MM.1S (cell line): ENCODE data around the gene SANBR.

ENCODE experiments used
- DNase-seq: peaks from one replicate; pipeline ENCODE4 v3.0.0-alpha.2; 2015
- H2AFZ ChIP-seq: fragments of 300-600 bp; sonication (generic); 2 replicates; pipeline ENCODE4 v1.6.0; 2016; ENCODE audit warnings: antibody characterized with exemption, low read length
- H3F3A ChIP-seq: fragments of 300-600 bp; sonication (generic); 2 replicates; pipeline ENCODE4 v1.6.1; 2016; ENCODE audit warnings: mild to moderate bottlenecking, antibody characterized with exemption, low read length, moderate library complexity, mixed read lengths; ENCODE audit not compliant: insufficient read depth
- H3K27ac ChIP-seq: fragments of 300-600 bp; sonication (generic); 2 replicates; pipeline ENCODE4 v1.5.1; 2016; ENCODE audit warnings: mild to moderate bottlenecking, low read length
- H3K27me3 ChIP-seq: fragments of 300-600 bp; sonication (generic); replicated peaks from 2 replicates; pipeline ENCODE4 v1.6.0; 2016; ENCODE audit warnings: low read length; ENCODE audit not compliant: insufficient read depth
- H3K36me3 ChIP-seq: fragments of 300-600 bp; sonication (generic); replicated peaks from 2 replicates; pipeline ENCODE4 v1.6.1; 2016; ENCODE audit warnings: mild to moderate bottlenecking, low read length, mixed read lengths; ENCODE audit not compliant: insufficient read depth
- H3K4me1 ChIP-seq: fragments of 300-600 bp; sonication (generic); 2 replicates; pipeline ENCODE4 v1.6.1; 2016; ENCODE audit warnings: low read length, mixed read lengths
- H3K4me2 ChIP-seq: fragments of 300-600 bp; sonication (generic); 2 replicates; pipeline ENCODE4 v1.6.0; 2016; ENCODE audit warnings: low read depth, low read length
- H3K4me3 ChIP-seq: fragments of 300-600 bp; sonication (generic); 2 replicates; pipeline ENCODE4 v1.5.1; 2016; ENCODE audit warnings: low read length, mixed read lengths
- H3K79me2 ChIP-seq: fragments of 300-600 bp; sonication (generic); 2 replicates; pipeline ENCODE4 v1.6.1; 2016; ENCODE audit warnings: mixed run types, low read length, mixed read lengths
- H3K9ac ChIP-seq: fragments of 300-600 bp; sonication (generic); 2 replicates; pipeline ENCODE4 v1.6.1; 2016; ENCODE audit warnings: low read length, mixed read lengths
- H3K9me2 ChIP-seq: fragments of 300-600 bp; sonication (generic); replicated peaks from 2 replicates; pipeline ENCODE4 v1.6.1; 2016; ENCODE audit warnings: mild to moderate bottlenecking, low read length, mixed read lengths; ENCODE audit not compliant: insufficient read depth
- H3K9me3 ChIP-seq: fragments of 300-600 bp; sonication (generic); replicated peaks from 2 replicates; pipeline ENCODE4 v1.6.1; 2016; ENCODE audit warnings: mild to moderate bottlenecking, low read length, mixed read lengths; ENCODE audit not compliant: insufficient read depth
- H4K20me1 ChIP-seq: fragments of 300-600 bp; sonication (generic); 2 replicates; pipeline ENCODE4 v1.6.1; 2016; ENCODE audit warnings: mild to moderate bottlenecking, low read length, moderate library complexity, mixed read lengths; ENCODE audit not compliant: insufficient read depth
- EZH2 ChIP-seq: fragments of 300-600 bp; sonication (generic); optimal IDR thresholded peaks from 2 replicates; pipeline ENCODE3; 2017; ENCODE audit warnings: low read depth, mild to moderate bottlenecking, antibody characterized with exemption, low read length, mixed read lengths
- EZH2phosphoT487 ChIP-seq: fragments of 300-600 bp; sonication (generic); IDR thresholded peaks from 2 replicates; pipeline ENCODE4 v1.6.1; 2018; ENCODE audit warnings: antibody characterized with exemption, low read length
- TF ChIP-seq, protein P1 (sequence below): fragments of 300-600 bp; sonication (generic); IDR thresholded peaks from 2 replicates; pipeline ENCODE4 v1.5.1; 2016; ENCODE audit warnings: antibody characterized with exemption, low read length, mixed read lengths

SANBR gene

DNA sequence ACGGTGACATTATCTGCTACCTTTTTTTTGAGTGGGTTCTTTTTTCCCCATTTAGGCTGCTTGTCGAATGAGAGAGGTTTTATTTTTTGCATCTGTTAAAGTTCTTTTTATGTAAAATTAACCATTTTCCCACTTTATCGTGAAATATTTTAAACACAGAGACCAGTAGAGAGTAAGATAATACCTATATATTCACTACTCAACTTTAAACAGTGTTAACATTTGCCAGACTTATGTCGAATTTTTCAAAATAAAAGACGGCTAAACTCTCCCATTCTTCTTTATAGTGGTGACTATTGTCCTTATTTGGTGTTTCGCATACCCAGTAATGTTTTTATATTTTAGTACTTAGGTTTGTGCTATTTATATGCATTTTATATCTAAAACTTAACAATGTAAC, 46.9 kb upstream of the SANBR start:
- H3K27me3 ChIP-seq: no peaks in the 10 kb centered on the region
- H3K4me1 ChIP-seq: peaks cover 19% of the 10 kb centered on the region
- peak overlapping the region; percentile 82; the same call in 1 of the 2 replicates for H3K9ac ChIP-seq
- no peaks in the 10 kb centered on the region for H3K36me3 ChIP-seq
- H3K4me3 ChIP-seq: peak overlapping the region; percentile 82
- H3K4me2 ChIP-seq: peak overlapping the region; percentile 79
- no peak overlapping the region for H2AFZ ChIP-seq
- peaks cover 53% of the 10 kb centered on the region for H3K79me2 ChIP-seq
- no peaks in the 10 kb centered on the region for H3K9me2 ChIP-seq
- TF ChIP-seq, protein P1, sequence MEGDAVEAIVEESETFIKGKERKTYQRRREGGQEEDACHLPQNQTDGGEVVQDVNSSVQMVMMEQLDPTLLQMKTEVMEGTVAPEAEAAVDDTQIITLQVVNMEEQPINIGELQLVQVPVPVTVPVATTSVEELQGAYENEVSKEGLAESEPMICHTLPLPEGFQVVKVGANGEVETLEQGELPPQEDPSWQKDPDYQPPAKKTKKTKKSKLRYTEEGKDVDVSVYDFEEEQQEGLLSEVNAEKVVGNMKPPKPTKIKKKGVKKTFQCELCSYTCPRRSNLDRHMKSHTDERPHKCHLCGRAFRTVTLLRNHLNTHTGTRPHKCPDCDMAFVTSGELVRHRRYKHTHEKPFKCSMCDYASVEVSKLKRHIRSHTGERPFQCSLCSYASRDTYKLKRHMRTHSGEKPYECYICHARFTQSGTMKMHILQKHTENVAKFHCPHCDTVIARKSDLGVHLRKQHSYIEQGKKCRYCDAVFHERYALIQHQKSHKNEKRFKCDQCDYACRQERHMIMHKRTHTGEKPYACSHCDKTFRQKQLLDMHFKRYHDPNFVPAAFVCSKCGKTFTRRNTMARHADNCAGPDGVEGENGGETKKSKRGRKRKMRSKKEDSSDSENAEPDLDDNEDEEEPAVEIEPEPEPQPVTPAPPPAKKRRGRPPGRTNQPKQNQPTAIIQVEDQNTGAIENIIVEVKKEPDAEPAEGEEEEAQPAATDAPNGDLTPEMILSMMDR: no peak
- no peak for TF ChIP-seq EZH2phosphoT487
- no peak for TF ChIP-seq EZH2
- no peak for DNase-seq
- H3K9me3 ChIP-seq: no peaks in the 10 kb centered on the region
- no peak overlapping the region for H3K27ac ChIP-seq
- H4K20me1 ChIP-seq: no peaks in the 10 kb centered on the region
- peaks cover 22% of the 10 kb centered on the region for H3F3A ChIP-seq

DNA sequence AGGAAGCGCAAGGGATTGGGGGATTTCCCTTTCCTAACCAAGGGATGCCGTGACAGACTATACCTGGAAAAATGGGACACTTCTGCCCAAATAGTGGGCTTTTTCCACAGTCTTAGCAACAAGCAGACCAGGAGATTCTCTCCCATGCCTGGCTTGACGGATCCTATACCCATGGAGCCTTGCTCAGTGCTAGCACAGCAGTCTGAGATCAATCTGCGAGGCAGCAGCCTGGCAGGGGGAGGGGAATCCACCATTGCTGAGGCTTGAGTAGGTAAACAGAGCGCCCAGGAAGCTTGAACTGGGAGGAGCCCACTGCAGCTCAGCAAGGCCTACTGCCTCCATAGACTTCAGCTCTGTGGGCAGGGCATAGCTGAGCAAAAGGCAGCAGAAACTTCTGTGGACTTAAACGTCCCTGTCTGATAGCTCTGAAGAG, 44.4 kb upstream of the SANBR start:
- Histone ChIP-seq H3K9ac (no peak overlapping the region), H3K4me3 (no peak overlapping the region), H3K9me3 (no peaks in the 10 kb centered on the region), H3K4me1 (peaks cover 12% of the 10 kb centered on the region), H3F3A (peaks cover 22% of the 10 kb centered on the region), H3K27ac (no peak overlapping the region), H3K79me2 (peaks cover 53% of the 10 kb centered on the region), H3K36me3 (no peaks in the 10 kb centered on the region), H3K9me2 (no peaks in the 10 kb centered on the region), H3K27me3 (no peaks in the 10 kb centered on the region), H3K4me2 (no peak overlapping the region), H2AFZ (no peak overlapping the region), H4K20me1 (no peaks in the 10 kb centered on the region)
- no peak for DNase-seq
- TF ChIP-seq EZH2 (no peak), EZH2phosphoT487 (no peak)
- TF ChIP-seq, protein P1: no peak

- H3K9me2 ChIP-seq: no peaks in the 10 kb centered on the region
- H3K4me1 ChIP-seq: peaks cover 10% of the 10 kb centered on the region; the same call in 1 of the 2 replicates
- H2AFZ ChIP-seq: no peak overlapping the region
- no peaks in the 10 kb centered on the region for H3K27me3 ChIP-seq
- no peak overlapping the region for H3K9ac ChIP-seq
- no peaks in the 10 kb centered on the region for H3K36me3 ChIP-seq
- no peaks in the 10 kb centered on the region for H4K20me1 ChIP-seq
- DNase-seq: no peak
- no peaks in the 10 kb centered on the region for H3F3A ChIP-seq
- no peak overlapping the region for H3K4me2 ChIP-seq
- H3K79me2 ChIP-seq: peaks cover 41% of the 10 kb centered on the region
- TF ChIP-seq EZH2phosphoT487: no peak
- TF ChIP-seq EZH2: no peak
- TF ChIP-seq, protein P1: no peak
- H3K27ac ChIP-seq: no peak overlapping the region
- no peak overlapping the region for H3K4me3 ChIP-seq
- H3K9me3 ChIP-seq: no peaks in the 10 kb centered on the region
Observed at GRCh38 chr2:61023670-61024069, 42.0 kb upstream of the SANBR start.
